K562 (cell line): ENCODE measurements around the gene CD151. TPM values are rescaled to one million over a fixed set of nuclear protein-coding genes. Genes with fewer than 3 reads are reported as not detected.
A peak's percentile ranks its signal among the peaks of the same experiment; 100 is the strongest.

Experiments
- AFF4 ChIP-seq: sonication (generic); formaldehyde crosslinking; IDR thresholded peaks from 2 replicates; pipeline ENCODE4 v1.8.0; 2023; ENCODE audit warnings: mild to moderate bottlenecking, missing genetic modification reagents
- BCL6 ChIP-seq: fragments of 250-450 bp; sonication (Bioruptor Pico); IDR thresholded peaks from 2 replicates; pipeline ENCODE4 v1.4.0; 2020
- CBFA2T3 ChIP-seq: fragments of 450-650 bp; IDR thresholded peaks from 2 replicates; pipeline ENCODE4 v1.6.1; 2017
- CEBPB ChIP-seq: fragments of 450-650 bp; IDR thresholded peaks from 2 replicates; pipeline ENCODE4 v1.6.1; 2016; ENCODE audit warnings: missing genetic modification characterization, missing compliant biosample characterization
- CSDE1 ChIP-seq, 2 experiments: fragments of 450-650 bp; IDR thresholded peaks; 2 replicates each; pipeline ENCODE4 v1.6.1; 2016; ENCODE audit warnings: mild to moderate bottlenecking in 1 of 2
- EP300 ChIP-seq: IDR thresholded peaks from 2 replicates; pipeline ENCODE4 v1.6.1; 2012; ENCODE audit warnings: low read length, improper control_type of control experiment
- FOXA1 ChIP-seq: fragments of 450-650 bp; IDR thresholded peaks from 2 replicates; pipeline ENCODE4 v1.6.1; 2016; ENCODE audit warnings: mild to moderate bottlenecking, borderline replicate concordance
- FOXK1 ChIP-seq: sonication (generic); formaldehyde crosslinking; IDR thresholded peaks from 2 replicates; pipeline ENCODE4 v1.8.0; 2022; ENCODE audit warnings: missing genetic modification reagents, mild to moderate bottlenecking, borderline replicate concordance
- KLF13 ChIP-seq: fragments of 450-650 bp; IDR thresholded peaks from 2 replicates; pipeline ENCODE4 v1.6.1; 2016; ENCODE audit warnings: missing genetic modification characterization, low read depth, mild to moderate bottlenecking, missing compliant biosample characterization, moderate library complexity, borderline replicate concordance
- MCM2 ChIP-seq: fragments of 450-650 bp; IDR thresholded peaks from 2 replicates; pipeline ENCODE4 v1.6.1; 2017; ENCODE audit warnings: low read depth, mild to moderate bottlenecking
- MITF ChIP-seq: IDR thresholded peaks from 2 replicates; pipeline ENCODE4 v1.6.1; 2014; ENCODE audit warnings: antibody characterized with exemption
- MTA3 ChIP-seq: fragments of 450-650 bp; formaldehyde crosslinking; IDR thresholded peaks from 2 replicates; pipeline ENCODE4 v1.6.1; 2017; ENCODE audit warnings: mild to moderate bottlenecking, borderline replicate concordance
- NFRKB ChIP-seq: fragments of 450-650 bp; IDR thresholded peaks from 2 replicates; pipeline ENCODE4 v1.6.1; 2016; ENCODE audit warnings: low read depth
- OTX1 ChIP-seq: fragments of 450-650 bp; formaldehyde crosslinking; IDR thresholded peaks from 2 replicates; pipeline ENCODE4 v1.4.0; 2022; ENCODE audit warnings: mild to moderate bottlenecking
- PTBP1 ChIP-seq: fragments of 200-400 bp; formaldehyde crosslinking; IDR thresholded peaks from 2 replicates; pipeline ENCODE4 v1.6.1; 2017; ENCODE audit warnings: low read depth, low read length
- RAD21 ChIP-seq, 2 experiments: fragments of 250-450 bp in 1 of 2; fragments of 450-650 bp in 1 of 2; sonication (Bioruptor Pico) in 1 of 2; formaldehyde crosslinking in 1 of 2; IDR thresholded peaks in 1 of 2; conservative IDR thresholded peaks in 1 of 2; 2 replicates each; pipeline versions ENCODE4 v1.4.0 to v1.8.0; 2020 to 2022; ENCODE audit warnings: mild to moderate bottlenecking in 2 of 2, moderate library complexity in 1 of 2
- RBM25 ChIP-seq: fragments of 200-400 bp; formaldehyde crosslinking; IDR thresholded peaks from 2 replicates; pipeline ENCODE4 v1.6.1; 2018; ENCODE audit warnings: low read length, low read depth, moderate library complexity; ENCODE audit not compliant: severe bottlenecking
- RUNX1 ChIP-seq: sonication (generic); IDR thresholded peaks from 2 replicates; pipeline ENCODE4 v1.6.1; 2016; ENCODE audit warnings: antibody characterized with exemption, low read depth
- SIN3A ChIP-seq, 2 experiments: fragments of 150-350 bp in 1 of 2; IDR thresholded peaks; 2 replicates each; pipeline ENCODE4 v1.6.1; 2011 to 2016; ENCODE audit warnings: borderline replicate concordance in 2 of 2, low read depth in 2 of 2, low read length in 2 of 2, mild to moderate bottlenecking in 2 of 2, moderate library complexity in 2 of 2; ENCODE audit not compliant: control insufficient read depth in 1 of 2
- SIRT6 ChIP-seq: IDR thresholded peaks from one replicate; pipeline ENCODE4 v1.6.1; 2012; ENCODE audit warnings: low read depth, mild to moderate bottlenecking, control low read depth, inconsistent platforms, low read length, moderate library complexity
- SLC30A9 ChIP-seq: fragments of 250-450 bp; sonication (Bioruptor Pico); IDR thresholded peaks from 2 replicates; pipeline ENCODE4 v1.8.0; 2022; ENCODE audit warnings: mild to moderate bottlenecking, moderate library complexity
- SRF ChIP-seq, 2 experiments: fragments of 250-450, 450-650 bp in 1 of 2; sonication (Bioruptor Pico) in 1 of 2; sonication (generic) in 1 of 2; formaldehyde crosslinking; IDR thresholded peaks; 2 replicates each; pipeline versions ENCODE4 v1.5.0 to v1.5.1; 2020 to 2022; ENCODE audit warnings: mild to moderate bottlenecking in 1 of 2, missing genetic modification reagents in 1 of 2
- XRCC3 ChIP-seq: fragments of 450-650 bp; IDR thresholded peaks from 2 replicates; pipeline ENCODE4 v1.6.1; 2017; ENCODE audit warnings: mild to moderate bottlenecking, moderate library complexity
- ZFPM2 ChIP-seq: fragments of 250-450 bp; sonication (Bioruptor Pico); IDR thresholded peaks from 2 replicates; pipeline ENCODE4 v1.5.1; 2022; ENCODE audit warnings: mild to moderate bottlenecking
- ZNF785 ChIP-seq: fragments of 250-450 bp; sonication (Bioruptor Pico); IDR thresholded peaks from 2 replicates; pipeline ENCODE4 v1.4.0; 2020; ENCODE audit warnings: mild to moderate bottlenecking
- polyA plus RNA-seq, 8 experiments: library from polyadenylated mRNA; depleted of rRNA in 4 of 8; stranded (reverse) in 5 of 8; unstranded in 3 of 8; fragments of >200 nt; fragmentation: Nextera tagmentation in 2 of 8; fragmentation: Illumina TruSeq in 1 of 8; extraction: Ambion mirVana in 2 of 8; extraction: Trizol in 1 of 8; gene quantifications; 2 replicates each; pipeline versions ENCODE4 v1.2.1 to v1.2.3, GENCODE V29; 2011 to 2014; ENCODE audit warnings: inconsistent platforms in 1 of 8, missing spikeins in 1 of 8
- total RNA-seq, 7 experiments: library from RNA; depleted of rRNA in 6 of 7; stranded (reverse); fragments of >200 nt in 6 of 7; fragmentation: Illumina TruSeq in 2 of 7; extraction: Trizol in 2 of 7; gene quantifications; 2 replicates each; pipeline versions ENCODE4 v1.2.1 to v1.2.3, GENCODE V29; 2011 to 2021; ENCODE audit warnings: low replicate concordance in 1 of 7

Gene CD151
- total and polyA plus RNA-seq, 9 of the 15 experiments (the other 6 are each of a cell fraction or from before 2014, with no cell fraction given): 2.3 to 187 (median 140) TPM

- TF ChIP-seq RBM25: peak; percentile 62
- TF ChIP-seq FOXA1: no peak
- TF ChIP-seq SRF (CRISPR knock-in tag; IDR thresholded peaks at IDR 0.05): no peak
- TF ChIP-seq ZNF785 (CRISPR knock-in tag): no peak
- TF ChIP-seq KLF13: peak; percentile 25; the same call in 1 of the 2 replicates
- TF ChIP-seq RUNX1: no peak
- 0 out of 2 replicates have a peak, but pooled peaks have one; percentile 9 for TF ChIP-seq ZFPM2 (CRISPR knock-in tag)
- 0 out of 2 replicates have a peak, but pooled peaks have one; percentile 21 for TF ChIP-seq NFRKB
- no peak for TF ChIP-seq EP300
- TF ChIP-seq AFF4 (CRISPR knock-in tag): no peak
- TF ChIP-seq SIRT6: no peak
- TF ChIP-seq SLC30A9 (CRISPR knock-in tag): no peak
- TF ChIP-seq PTBP1: 0 out of 2 replicates have a peak, but pooled peaks have one; percentile 28
- 0 out of 4 replicates have a peak, but pooled peaks of 1 of the 2 experiments have one; percentile 9 for TF ChIP-seq RAD21 (CRISPR knock-in tag; conservative IDR thresholded peaks at IDR 0.05 in 1 of 2, IDR thresholded peaks at IDR 0.05 in 1 of 2)
- TF ChIP-seq CBFA2T3: no peak
- no peak for TF ChIP-seq MTA3
- TF ChIP-seq MCM2: no peak
- no peak for TF ChIP-seq CEBPB (tag)
- no peak for TF ChIP-seq CSDE1 (IDR thresholded peaks at IDR 0.05)
- TF ChIP-seq BCL6: no peak
- 0 out of 2 replicates have a peak, but pooled peaks have one; percentile 56 for TF ChIP-seq FOXK1
- TF ChIP-seq SIN3A (IDR thresholded peaks at IDR 0.05; ENCODE audit: borderline replicate concordance in 2 of 2, control insufficient read depth in 1 of 2, low read depth in 2 of 2, low read length in 2 of 2): 0 out of 4 replicates have a peak, but pooled peaks of 1 of the 2 experiments have one; percentile 42
- no peak for TF ChIP-seq MITF
- TF ChIP-seq OTX1 (CRISPR knock-in tag): no peak
- TF ChIP-seq XRCC3: no peak
These were observed 24.1 kb upstream of the CD151 start (continued) for GRCh38 chr11:808427-809286.
